Activated CD8-positive, alpha-beta memory T cell treated with anti-CD3 and anti-CD28 coated beads for 24 hours (primary cell): ENCODE measurements around the gene MED13L.
"Not testable (repeated sequence)": the region's sequence is repeated elsewhere in the genome, so short reads cannot be mapped to it uniquely, and the experiment has no call there.

Experiments
- DNase-seq: peaks from one replicate; pipeline ENCODE4 v3.0.0-alpha.2; 2020

Gene MED13L

DNA sequence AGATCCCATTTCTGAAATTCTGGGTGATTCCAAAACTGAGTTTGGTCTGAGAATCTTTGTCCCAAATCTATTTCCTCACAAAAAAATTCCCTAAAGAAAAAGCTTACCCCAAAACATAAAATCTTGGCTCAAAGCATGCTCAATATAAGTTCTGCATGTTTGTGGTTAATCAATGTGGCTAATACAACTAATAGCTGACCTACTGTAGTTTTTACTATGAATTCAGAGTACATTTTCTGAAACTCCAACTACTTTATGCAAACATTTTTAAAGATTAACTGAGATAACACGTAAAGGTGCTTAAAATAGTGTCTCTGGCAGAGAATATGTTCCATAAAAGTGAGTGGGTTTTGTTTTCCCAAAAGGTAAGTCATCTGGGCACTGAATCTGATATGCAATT is 133.1 kb downstream of the MED13L start:
- no peak for DNase-seq

- no peak for DNase-seq
Measured at GRCh38 chr12:116143909-116144308, 133.6 kb downstream of the MED13L start.

- no peak for DNase-seq
Measured at GRCh38 chr12:116142936-116143898, 134.3 kb downstream of the MED13L start.

GRCh38 chr12:116141833-116142162 is 135.7 kb downstream of the MED13L start:
- DNase-seq: no peak

DNA sequence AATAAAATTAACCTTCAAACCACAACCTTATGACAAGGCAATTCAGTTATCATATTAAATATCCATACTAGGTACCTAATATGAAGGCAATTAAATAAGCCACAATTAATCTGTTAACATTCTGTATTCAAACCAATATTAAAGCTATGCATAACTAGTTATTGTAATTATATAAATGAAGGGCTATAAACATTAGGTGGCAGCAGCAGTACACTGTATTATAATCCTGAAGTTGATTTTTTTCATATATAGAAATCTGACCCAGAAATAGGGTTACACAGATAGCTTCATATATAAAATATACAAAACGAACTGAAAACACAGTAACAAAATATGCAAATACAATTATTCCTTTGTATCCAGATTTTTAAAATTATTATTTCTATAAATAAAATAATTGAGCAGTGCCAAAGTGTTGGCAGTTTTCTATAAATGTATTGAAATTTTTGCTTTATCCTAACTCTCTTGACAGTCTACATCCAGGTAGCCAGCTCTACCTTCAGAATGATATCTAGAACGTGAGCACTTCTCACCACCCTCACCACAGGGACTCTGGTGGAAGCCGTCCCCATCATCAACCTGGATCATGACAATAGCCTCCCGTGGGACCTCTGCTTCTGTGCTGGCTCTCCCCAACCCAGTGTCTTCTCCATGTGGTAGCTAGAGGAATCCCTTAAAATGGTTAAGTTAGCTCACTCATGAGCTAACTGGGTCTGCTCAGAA is 136.2 kb downstream of the MED13L start:
- DNase-seq: no peak

DNA sequence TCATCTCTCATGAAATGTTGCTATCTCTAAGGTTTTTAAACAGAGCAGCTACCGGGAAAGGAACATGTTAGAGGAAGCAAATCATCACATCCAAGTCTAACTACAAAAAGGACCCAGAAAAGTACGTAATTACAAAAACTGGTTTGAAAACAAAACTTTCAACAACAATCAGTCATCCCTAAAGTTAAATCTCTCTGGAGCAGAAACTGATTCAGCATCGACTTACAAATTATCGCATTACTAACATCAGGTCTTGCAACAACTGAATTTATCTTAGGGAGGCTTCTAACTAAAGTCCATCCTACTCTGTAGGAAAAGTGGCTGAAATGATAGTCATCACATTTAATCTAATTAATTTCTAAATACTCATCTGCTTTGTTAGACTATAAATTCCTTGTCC is 137.0 kb downstream of the MED13L start:
- no peak for DNase-seq

- no peak for DNase-seq
Measured at GRCh38 chr12:116138781-116139180, 138.7 kb downstream of the MED13L start.

DNA sequence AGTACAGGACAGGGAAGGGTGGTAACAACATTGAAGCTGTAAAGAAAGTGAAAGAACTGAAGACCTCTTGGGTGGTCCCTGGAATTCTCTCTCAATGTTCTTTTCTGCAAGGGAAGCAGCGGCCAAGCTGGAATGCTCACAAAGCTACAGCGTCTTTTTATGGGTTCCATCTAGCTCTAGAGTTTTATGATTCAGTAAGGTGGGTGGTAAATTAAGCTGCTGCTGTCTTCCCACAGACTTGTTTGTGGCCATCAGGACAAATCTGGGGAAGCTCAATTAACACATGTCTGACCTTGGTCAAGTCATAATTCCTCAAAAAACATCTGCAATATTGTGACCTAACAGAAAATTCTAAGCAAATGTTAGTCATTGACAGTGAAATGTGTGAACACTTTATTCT is 139.1 kb downstream of the MED13L start:
- DNase-seq: no peak

- no peak for DNase-seq
Measured at GRCh38 chr12:116137318-116137717, 140.2 kb downstream of the MED13L start.

DNA sequence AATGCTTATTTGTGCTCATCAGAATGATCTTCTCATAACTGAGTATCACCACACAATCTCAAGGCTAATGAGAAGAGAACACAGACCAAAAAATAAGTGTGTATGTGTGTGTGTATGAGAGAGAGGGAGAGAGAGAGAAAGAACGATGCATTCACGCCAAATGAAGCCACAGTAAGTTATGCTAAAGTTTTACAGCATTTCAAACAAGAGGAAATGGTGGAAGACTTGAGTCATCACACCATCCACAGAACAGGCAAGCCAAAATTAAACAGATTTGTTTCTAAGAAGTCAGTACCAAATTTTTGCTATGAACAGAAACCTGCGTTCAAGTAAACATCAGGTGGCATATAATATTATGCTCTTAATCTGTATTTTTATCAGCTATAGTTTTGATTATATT is 141.2 kb downstream of the MED13L start:
- DNase-seq: no peak

DNA sequence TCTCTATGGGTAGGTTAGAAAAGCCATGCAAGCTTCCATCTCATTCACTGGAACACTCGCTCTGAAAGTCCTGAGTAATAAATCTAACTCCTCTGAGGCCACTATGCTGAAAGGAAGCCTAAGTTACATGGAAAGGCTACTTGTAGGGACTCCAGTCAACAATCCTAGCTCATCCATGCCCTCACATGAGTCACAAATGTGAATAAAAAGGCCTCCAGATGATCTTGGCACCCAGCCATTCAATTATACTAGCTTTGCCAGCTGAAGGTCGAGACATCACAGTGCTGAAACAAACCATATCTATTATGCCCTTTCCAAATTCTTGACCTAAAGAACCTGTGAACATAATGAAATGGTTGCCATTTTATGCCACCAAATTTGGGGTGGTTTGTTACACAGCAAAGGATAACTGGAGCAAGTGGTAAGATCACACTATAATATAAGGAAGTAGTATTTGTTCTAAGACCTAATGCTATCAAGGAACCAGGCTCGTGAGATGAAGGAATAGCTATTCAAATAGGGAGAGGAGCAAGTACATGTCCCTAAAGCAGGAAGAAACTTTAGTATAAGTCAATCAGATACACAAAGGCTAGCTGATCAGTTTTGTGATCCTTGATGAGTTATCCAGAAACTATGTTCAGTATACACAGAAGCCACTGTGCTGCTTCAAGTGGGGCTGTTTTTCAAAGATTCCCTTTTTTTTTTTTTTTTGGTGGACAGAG is 142.1 kb downstream of the MED13L start:
- no peak for DNase-seq

- DNase-seq: no peak
Measured at GRCh38 chr12:116133636-116134214, 143.8 kb downstream of the MED13L start.

GRCh38 chr12:116133149-116133548 is 144.3 kb downstream of the MED13L start:
- no peak for DNase-seq

- DNase-seq: not testable (repeated sequence)
Measured at GRCh38 chr12:116131987-116132386, 145.5 kb downstream of the MED13L start.

DNA sequence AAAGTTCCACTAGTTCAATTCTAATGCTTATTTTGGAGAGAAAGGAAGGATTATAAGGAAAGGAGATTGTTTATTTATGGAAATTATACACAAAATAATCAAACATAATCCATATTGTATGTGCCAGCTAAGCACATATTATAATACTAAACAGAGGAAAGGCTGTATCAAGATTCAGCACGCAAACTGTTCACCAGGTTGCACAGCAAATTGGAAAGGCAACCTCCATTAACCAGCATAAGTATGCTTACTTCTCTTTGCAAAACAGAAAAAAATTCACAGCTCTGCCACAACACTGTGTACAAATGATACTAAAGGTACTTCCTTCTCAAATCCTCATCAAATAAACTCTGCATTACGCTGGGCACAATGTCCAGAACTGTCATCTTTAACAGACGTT is 146.3 kb downstream of the MED13L start:
- no peak for DNase-seq

- DNase-seq: no peak
Measured at GRCh38 chr12:116130431-116130830, 147.1 kb downstream of the MED13L start.

GRCh38 chr12:116128779-116129178 is 148.7 kb downstream of the MED13L start:
- DNase-seq: no peak

- no peak for DNase-seq
Measured at GRCh38 chr12:116127859-116128258, 149.6 kb downstream of the MED13L start.

GRCh38 chr12:116126610-116127009 is 150.9 kb downstream of the MED13L start:
- no peak for DNase-seq

GRCh38 chr12:116125956-116126566 is 151.4 kb downstream of the MED13L start:
- DNase-seq: no peak

DNA sequence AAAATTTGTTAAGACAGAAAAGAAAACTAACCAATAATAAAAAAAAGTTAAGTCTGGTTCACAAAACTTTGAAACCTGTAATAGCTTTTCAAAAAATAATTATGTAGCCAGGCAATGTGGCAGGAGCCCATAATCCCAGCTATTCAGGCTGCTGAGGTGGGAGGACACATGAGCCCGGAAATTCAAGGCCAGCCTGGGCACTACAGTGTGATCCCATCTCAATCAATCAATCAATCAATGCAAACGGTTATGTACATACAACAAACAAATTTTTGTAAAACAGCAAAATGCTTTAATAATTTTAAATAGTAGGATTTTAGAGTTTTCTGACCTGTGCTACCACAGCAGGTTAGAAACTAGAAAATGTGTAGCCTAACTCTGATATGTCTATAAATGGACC is 152.4 kb downstream of the MED13L start:
- DNase-seq: no peak

DNA sequence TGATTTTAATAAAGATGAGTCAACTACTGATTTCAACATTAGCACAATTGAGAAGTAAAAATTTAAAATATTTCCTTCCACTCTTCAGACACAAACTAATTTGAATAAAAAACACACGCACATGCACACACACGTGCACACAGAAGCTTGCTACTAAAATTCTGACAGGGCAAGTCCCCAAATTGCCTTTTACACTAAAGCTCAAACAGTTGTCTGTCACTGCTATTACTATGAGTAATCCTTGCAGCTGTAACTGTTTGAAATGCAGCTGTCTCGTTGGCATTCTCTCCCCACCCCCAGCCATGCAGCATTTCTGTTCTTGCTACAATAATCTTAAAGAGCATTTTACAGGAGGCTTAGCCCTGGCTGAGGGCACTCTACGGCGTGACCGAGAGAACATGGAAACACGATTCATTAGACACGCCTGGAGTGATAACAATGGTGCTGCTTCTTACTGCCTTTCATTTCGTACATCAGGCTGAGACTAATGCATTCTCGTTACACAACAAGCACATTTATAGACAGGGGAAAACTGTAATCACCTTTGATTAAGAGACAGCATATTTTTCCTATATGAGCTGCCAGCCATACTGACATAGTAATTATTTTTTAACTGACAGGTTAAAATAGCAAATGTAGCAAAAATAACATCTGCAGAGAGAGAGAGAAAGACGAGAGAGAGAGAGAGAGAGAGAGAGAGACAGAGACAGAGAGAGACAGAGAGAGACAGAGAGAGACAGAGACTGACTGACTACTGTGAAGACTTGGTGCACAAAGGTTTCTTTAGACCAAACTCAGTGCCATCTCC is 153.8 kb downstream of the MED13L start:
- DNase-seq: no peak
